H1 (cell line): ENCODE data around the gene TMEM39B. TPM values are rescaled to one million over a fixed set of nuclear protein-coding genes. Genes with fewer than 3 reads are reported as not detected.

Source experiments
- polyA plus RNA-seq, 7 experiments: library from polyadenylated mRNA; depleted of rRNA in 3 of 7; stranded (reverse) in 5 of 7; unstranded in 2 of 7; fragments of >200 nt in 5 of 7; fragments of 200-250 nt in 2 of 7; gene quantifications; 1 replicate in 5 of 7; 2 replicates in 1 of 7; 4 replicates in 1 of 7; pipeline versions ENCODE4 v1.2.1 to v1.2.3, GENCODE V29; 2011 to 2013; ENCODE audit warnings: missing spikeins in 2 of 7, mixed read lengths in 2 of 7
- total RNA-seq: library from RNA; stranded (reverse); fragmentation: NEBNext Ultra II Directional; extraction: Animal tissue kit (Norgen Biotek cat#: 25700); gene quantifications from 2 replicates; pipeline ENCODE4 v1.2.1, GENCODE V29; 2021
- TF ChIP-seq, protein P1 (sequence below): IDR thresholded peaks from 2 replicates; pipeline ENCODE4 v1.6.1; 2012; ENCODE audit warnings: inconsistent platforms

TMEM39B gene
- total and polyA plus RNA-seq, 2 of the 8 experiments (the other 6 are each of a cell fraction or from before 2014, with no cell fraction given), result 25.3 to 32.7 TPM

- TF ChIP-seq, protein P1, sequence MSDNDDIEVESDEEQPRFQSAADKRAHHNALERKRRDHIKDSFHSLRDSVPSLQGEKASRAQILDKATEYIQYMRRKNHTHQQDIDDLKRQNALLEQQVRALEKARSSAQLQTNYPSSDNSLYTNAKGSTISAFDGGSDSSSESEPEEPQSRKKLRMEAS, result no peak
Measured at GRCh38 chr1:32055416-32055815, 17.3 kb upstream of the TMEM39B start (continued).
